ENCODE data around the gene L1TD1. TPM values are rescaled to one million over a fixed set of nuclear protein-coding genes. Genes with fewer than 3 reads are reported as not detected.

The L1TD1 gene
- total and polyA plus RNA-seq, 2 donors (not counting 3 experiments of a cell fraction or from before 2014, with no cell fraction given) = 0.01 TPM; not detected in 1

- Histone ChIP-seq H3K9ac (replicated peaks; ENCODE audit: extremely low read depth, insufficient read depth, low read length) (no peak overlapping the region), H3K4me2 (ENCODE audit: insufficient read depth, low read length) (no peak overlapping the region), H3K27me3 (ENCODE audit: control insufficient read depth in 2 of 2, insufficient read depth in 2 of 2, low read length in 2 of 2) (no peaks in the 10 kb centered on the region), H4K20me1 (replicated peaks; ENCODE audit: control insufficient read depth, extremely low read depth, insufficient read depth, low read length) (no peaks in the 10 kb centered on the region), H3K4me1 (ENCODE audit: control insufficient read depth, extremely low read depth, insufficient read depth, low read length) (no peaks in the 10 kb centered on the region), H3K9me1 (replicated peaks; ENCODE audit: control insufficient read depth, extremely low read depth, insufficient read depth, low read length) (no peaks in the 10 kb centered on the region), H3K36me3 (ENCODE audit: control insufficient read depth in 2 of 2, extremely low read depth in 1 of 2, insufficient read depth in 2 of 2, low read length in 2 of 2) (no peaks in the 10 kb centered on the region), H3K4me3 (replicated peaks in 1 of 3; ENCODE audit: insufficient read depth in 1 of 3, low read depth in 1 of 3, low read length in 3 of 3) (no peak overlapping the region), H3K79me2 (ENCODE audit: control insufficient read depth, insufficient read depth, low read length) (no peaks in the 10 kb centered on the region), H3K27ac (ENCODE audit: insufficient read depth, low read depth, low read length) (no peak overlapping the region), H2AFZ (ENCODE audit: low read depth, low read length) (no peak overlapping the region), H3K9me3 (replicated peaks; ENCODE audit: control insufficient read depth, insufficient read depth, low read length) (no peaks in the 10 kb centered on the region)
- DNase-seq (ENCODE audit: low read depth, low spot score) (no peak), FAIRE-seq (no peak)
- ChIA-PET CTCF (interaction anchor here (1.9 kb wide), 1 partner anchor 45 kb away, joined by 4 read pairs; no protein-coding TSS in a partner anchor), POLR2A (no interaction called here)
- TF ChIP-seq MYC (IDR thresholded peaks at IDR 0.05; ENCODE audit: low read depth, low read length) (no peak), POLR2A (IDR thresholded peaks at IDR 0.05; ENCODE audit: low read depth, low read length) (no peak), CTCF (IDR thresholded peaks at IDR 0.05; ENCODE audit: extremely low read depth in 1 of 2, insufficient read depth in 1 of 2, low read depth in 1 of 2, low read length in 2 of 2) (no peak), EZH2 (IDR thresholded peaks at IDR 0.05; ENCODE audit: borderline replicate concordance, low read depth, low read length, severe bottlenecking) (no peak), JUN (IDR thresholded peaks at IDR 0.05; ENCODE audit: borderline replicate concordance, insufficient read depth, insufficient read length, low read depth) (no peak), MAX (IDR thresholded peaks at IDR 0.05; ENCODE audit: insufficient read depth, insufficient read length) (no peak), POLR2AphosphoS5 (IDR thresholded peaks at IDR 0.05; ENCODE audit: insufficient read depth, low read depth, low read length) (no peak), FOS (IDR thresholded peaks at IDR 0.05; ENCODE audit: borderline replicate concordance, insufficient read depth, low read length) (no peak), GATA2 (IDR thresholded peaks at IDR 0.05; ENCODE audit: insufficient read depth, insufficient read length, low read depth, low read length) (no peak)
- no TSS peak for BruUV-seq (replicated peaks)
- dilution Hi-C loops (cut with MboI; ENCODE audit: extremely low pct_ligation_motif_present, low sequenced_read_pairs) (no loop called here), intact Hi-C loops (cut with micrococcal nuclease) (no loop called here)
Observed at GRCh38 chr1:62221171-62221570, 26.5 kb downstream of the L1TD1 start.
